Natural killer cell (primary cell): ENCODE results near the gene RPS28. TPM values are rescaled to one million over a fixed set of nuclear protein-coding genes. Genes with fewer than 3 reads are reported as not detected.

Experiments
- ATAC-seq, 3 donors: fragments of 150-1000 bp in 2 of 3; fragments of 200-7000 bp in 1 of 3; cut with Tn5 transposase; 1 replicate in 1 of 3; 2 replicates in 2 of 3; pipeline ENCODE4 v1.10.0; 2021; ENCODE audit warnings: mild to moderate bottlenecking in 2 of 3, moderate library complexity in 2 of 3
- DNase-seq, 2 donors: peaks; one replicate each; pipeline versions ENCODE4 v3.0.0 to v3.0.0-alpha.2; 2013 to 2021; ENCODE audit warnings: mixed read lengths in 1 of 2
- H3K27ac ChIP-seq: one replicate; pipeline ENCODE4 v1.5.1; 2013; ENCODE audit warnings: mild to moderate bottlenecking, low read length
- H3K27me3 ChIP-seq: one replicate; pipeline ENCODE4 v1.6.1; 2013; ENCODE audit warnings: low read length; ENCODE audit not compliant: control insufficient read depth, insufficient read depth
- H3K36me3 ChIP-seq: one replicate; pipeline ENCODE4 v1.6.1; 2013; ENCODE audit warnings: low read length; ENCODE audit not compliant: control insufficient read depth, insufficient read depth
- H3K4me1 ChIP-seq: one replicate; pipeline ENCODE4 v1.6.1; 2013; ENCODE audit warnings: low read length; ENCODE audit not compliant: control insufficient read depth, insufficient read depth
- H3K4me3 ChIP-seq: one replicate; pipeline ENCODE4 v1.5.1; 2013; ENCODE audit warnings: low read length
- H3K9me3 ChIP-seq: one replicate; pipeline ENCODE4 v1.6.1; 2013; ENCODE audit warnings: low read length; ENCODE audit not compliant: control insufficient read depth, insufficient read depth
- H3K27ac Mint-ChIP-seq, 2 donors: one replicate each; pipeline ENCODE4 v1.8.0; 2022; ENCODE audit warnings: mild to moderate bottlenecking in 2 of 2, mixed read lengths in 2 of 2, moderate library complexity in 1 of 2
- H3K27me3 Mint-ChIP-seq, 2 donors: one replicate each; pipeline ENCODE4 v1.8.0; 2022; ENCODE audit warnings: low read depth in 2 of 2, mixed read lengths in 2 of 2
- H3K36me3 Mint-ChIP-seq: one replicate; pipeline ENCODE4 v1.8.0; 2022; ENCODE audit warnings: mixed read lengths
- H3K4me1 Mint-ChIP-seq, 2 donors: one replicate each; pipeline ENCODE4 v1.8.0; 2022; ENCODE audit warnings: mixed read lengths in 2 of 2
- H3K4me3 Mint-ChIP-seq: one replicate; pipeline ENCODE4 v1.8.0; 2022; ENCODE audit warnings: mild to moderate bottlenecking, moderate library complexity, mixed read lengths
- H3K9me3 Mint-ChIP-seq, 2 donors: one replicate each; pipeline ENCODE4 v1.8.0; 2022; ENCODE audit warnings: mixed read lengths in 2 of 2
- CTCF ChIP-seq: fragments of 200-600 bp; IDR thresholded peaks from one replicate; pipeline ENCODE4 v1.8.0; 2022; ENCODE audit warnings: antibody characterized with exemption
- WGBS: methylation state at CpG from one replicate; pipeline ENCODE4 v1.1.7; 2013; ENCODE audit warnings: missing lambda C conversion rate; ENCODE audit not compliant: insufficient coverage; 5-methylcytosine and 5-hydroxymethylcytosine counted together
- intact Hi-C: fragments of 100-400 bp; cut with micrococcal nuclease; formaldehyde crosslinking; loops from one replicate; pipeline ENCODE4 v1.14.2; 2022
- total RNA-seq, 4 donors: library from RNA; stranded (reverse); fragments of 120-200 nt in 1 of 4; gene quantifications; one replicate each; pipeline versions ENCODE4 v1.2.3 to v1.2.4, GENCODE V29; 2013 to 2022

The RPS28 gene
- total RNA-seq, 3 donors from 2014 or later (not counting 1 experiment from before 2014, with no cell fraction given): 1,133 to 1,486 (median 1,403) TPM

GRCh38 chr19:8302734-8303133 is 18.6 kb upstream of the RPS28 start:
- H3K36me3 ChIP-seq: peaks cover 3% of the 10 kb centered on the region
- intact Hi-C loops: no loop called here
- peak in 1 of 2 donors; percentile 13 for DNase-seq
- Mint-ChIP-seq H3K4me1 (peaks cover 21 to 29% of the 10 kb centered on the region in 2 donors), H3K27me3 (no peaks in the 10 kb centered on the region), H3K36me3 (no peaks in the 10 kb centered on the region), H3K4me3 (no peak overlapping the region), H3K27ac (no peak overlapping the region), H3K9me3 (no peaks in the 10 kb centered on the region)
- peaks cover 28% of the 10 kb centered on the region for H3K4me1 ChIP-seq
- no peak overlapping the region for H3K27ac ChIP-seq
- ATAC-seq: no peak
- 98% methylated on average over 6 of the region's 7 CpGs for WGBS
- no peak for TF ChIP-seq CTCF
- H3K9me3 ChIP-seq: no peaks in the 10 kb centered on the region
- no peak overlapping the region for H3K4me3 ChIP-seq
- H3K27me3 ChIP-seq: no peaks in the 10 kb centered on the region

- 93% methylated on average over 33 of the region's 33 CpGs for WGBS
- Mint-ChIP-seq H3K36me3 (no peaks in the 10 kb centered on the region), H3K9me3 (no peaks in the 10 kb centered on the region), H3K4me1 (peaks cover 32 to 41% of the 10 kb centered on the region in 2 donors), H3K27ac (no peak overlapping the region), H3K27me3 (no peaks in the 10 kb centered on the region), H3K4me3 (no peak overlapping the region)
- intact Hi-C loops: loop anchor here (5.0 kb wide), 1 partner anchor 1108 kb away; no protein-coding TSS in a partner anchor
- no peak for TF ChIP-seq CTCF
- no peak overlapping the region for H3K27ac ChIP-seq
- ATAC-seq (no peak), DNase-seq (peak; percentile 14 to 29)
- H3K9me3 ChIP-seq: no peaks in the 10 kb centered on the region
- no peak overlapping the region for H3K4me3 ChIP-seq
- no peaks in the 10 kb centered on the region for H3K27me3 ChIP-seq
- H3K36me3 ChIP-seq: peaks cover 7% of the 10 kb centered on the region
- H3K4me1 ChIP-seq: peaks cover 47% of the 10 kb centered on the region
These were observed 16.3 kb upstream of the RPS28 start for GRCh38 chr19:8304841-8305621.

- no peak for ATAC-seq
- peaks cover 32 to 41% of the 10 kb centered on the region in 2 donors for H3K4me1 Mint-ChIP-seq
- H3K9me3 Mint-ChIP-seq: no peaks in the 10 kb centered on the region
- no peaks in the 10 kb centered on the region for H3K27me3 Mint-ChIP-seq
- Histone ChIP-seq H3K9me3 (no peaks in the 10 kb centered on the region), H3K27ac (peak overlapping the region; percentile 28), H3K36me3 (peaks cover 10% of the 10 kb centered on the region), H3K4me3 (no peak overlapping the region), H3K27me3 (no peaks in the 10 kb centered on the region), H3K4me1 (peaks cover 47% of the 10 kb centered on the region)
- H3K36me3 Mint-ChIP-seq: no peaks in the 10 kb centered on the region
- WGBS: 81% methylated on average over 4 of the region's 4 CpGs
- peak overlapping the region; percentile 86 for H3K4me3 Mint-ChIP-seq
- no peak for DNase-seq
- H3K27ac Mint-ChIP-seq: peak overlapping the region; percentile 74 to 85
- TF ChIP-seq CTCF: no peak
- intact Hi-C loops: loop anchor here (5.0 kb wide), 1 partner anchor 1108 kb away; no protein-coding TSS in a partner anchor
These were observed 15.5 kb upstream of the RPS28 start for GRCh38 chr19:8305798-8306197.
